ENCODE results near the gene MAP3K20.
A peak's percentile ranks its signal among the peaks of the same experiment; 100 is the strongest.
"Not testable (repeated sequence)": the region's sequence is repeated elsewhere in the genome, so short reads cannot be mapped to it uniquely, and the experiment has no call there.

The MAP3K20 gene

GRCh38 chr2:173075781-173076580 lies at the start of gene MAP3K20:
Gene MAP3K20 (plus strand): TSS chr2:173075846. CDS start chr2:173091032, 15,186 bp downstream.
- peak; percentile 20 for DNase-seq

DNA sequence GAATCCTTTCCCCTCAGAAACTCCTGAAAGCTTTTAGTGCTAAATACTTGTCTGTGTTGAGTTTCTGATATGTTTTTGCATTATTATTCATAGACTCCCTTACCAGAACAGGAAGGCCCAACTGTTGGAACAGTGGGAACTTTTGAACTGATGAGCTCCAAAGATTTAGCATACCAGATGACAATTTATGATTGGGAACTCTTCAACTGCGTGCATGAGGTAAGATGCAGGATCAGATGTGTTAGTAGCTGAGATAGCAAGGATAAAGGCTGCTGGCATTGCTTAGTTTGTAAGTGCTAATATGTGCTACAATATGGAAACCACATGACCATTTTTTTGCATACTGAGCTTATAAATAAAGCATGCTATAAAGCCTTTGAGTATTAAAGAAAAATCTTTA lies 49.2 kb upstream of the MAP3K20 start:
- no peak for DNase-seq

DNA sequence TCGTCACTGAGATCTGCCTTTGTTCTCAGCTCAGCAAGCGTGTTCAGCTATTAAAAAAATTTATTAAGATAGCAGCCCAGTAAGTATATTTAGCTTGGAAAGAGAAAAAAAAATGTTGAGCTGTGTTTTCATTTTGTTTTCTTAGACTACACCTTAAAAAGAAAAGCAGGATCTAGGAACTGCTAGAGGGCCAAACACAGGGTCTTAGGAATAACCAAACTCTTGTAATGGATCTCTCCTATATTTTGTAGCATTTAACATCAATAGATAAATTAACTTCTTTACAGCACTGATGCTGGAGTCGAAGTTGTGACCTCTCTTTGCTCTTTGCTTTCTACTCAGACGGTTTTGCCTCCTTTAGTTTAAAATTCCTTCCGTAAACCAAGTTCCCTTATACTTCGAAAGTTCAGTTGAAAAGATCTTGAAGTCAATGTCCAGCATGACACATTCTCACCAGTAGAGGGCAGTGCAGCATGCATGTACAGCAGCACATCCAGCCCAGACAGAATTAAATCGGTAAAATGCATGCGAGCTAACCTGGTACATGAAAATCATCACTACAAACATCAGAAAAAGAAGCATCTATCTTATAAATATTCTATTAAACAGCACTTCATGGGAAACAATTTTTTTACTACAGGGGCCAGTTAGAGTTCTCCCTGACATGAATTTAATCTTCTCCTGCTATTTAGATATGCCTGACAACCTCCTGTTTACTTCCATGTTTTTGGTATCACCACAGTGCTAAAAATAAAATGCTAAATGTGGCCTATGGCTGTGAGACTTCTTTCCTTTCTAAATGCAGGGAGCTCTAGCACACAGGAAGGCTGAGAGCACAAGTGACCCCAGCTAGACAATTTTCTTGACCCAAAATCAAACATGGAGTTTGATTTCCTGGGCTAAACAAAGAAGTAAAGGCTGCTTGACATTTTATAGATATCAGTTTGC lies 48.2 kb upstream of the MAP3K20 start:
- DNase-seq = peak; percentile 82

- DNase-seq = no peak
These were observed 47.5 kb upstream of the MAP3K20 start for GRCh38 chr2:173028141-173028540.

DNA sequence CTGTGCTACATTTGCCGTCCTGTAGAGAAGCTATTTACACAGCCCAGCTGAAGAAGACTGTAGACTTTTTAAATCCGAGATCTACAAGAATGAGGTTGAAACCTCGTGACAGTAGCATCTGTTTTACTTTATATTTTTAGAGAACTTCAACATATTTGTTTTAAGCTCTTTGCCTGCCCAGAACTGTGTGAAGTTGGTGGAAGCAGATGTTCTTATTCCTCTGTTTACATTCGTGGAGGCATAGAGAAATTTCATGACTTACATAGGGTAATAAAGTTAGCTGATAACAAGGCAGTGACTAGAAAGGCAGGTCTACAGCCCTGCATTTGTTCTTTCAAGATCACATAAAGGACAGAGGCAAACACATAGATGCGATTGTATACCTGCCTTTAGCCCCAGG lies 47.0 kb upstream of the MAP3K20 start:
- no peak for DNase-seq

GRCh38 chr2:173030561-173031490 lies 44.8 kb upstream of the MAP3K20 start:
- no peak for DNase-seq

DNA sequence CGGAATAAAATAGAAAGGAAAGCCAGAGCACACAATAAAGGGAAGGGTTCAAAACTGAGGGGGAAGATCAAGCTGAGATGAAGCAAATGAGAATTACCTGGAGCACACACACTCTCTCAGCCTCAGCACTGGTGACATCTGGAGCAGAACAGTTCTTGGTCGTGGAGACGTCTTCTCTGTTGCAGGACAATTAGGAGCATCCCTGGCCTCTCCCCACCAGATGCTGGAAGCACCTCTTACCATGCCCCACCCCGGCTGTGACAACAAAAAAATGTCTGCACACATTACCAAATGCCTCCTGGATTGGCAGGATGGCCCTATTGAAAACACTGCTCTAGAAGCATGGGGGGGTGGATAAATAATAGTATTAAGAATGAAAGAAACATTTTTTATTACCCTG lies 43.6 kb upstream of the MAP3K20 start:
- no peak for DNase-seq

DNA sequence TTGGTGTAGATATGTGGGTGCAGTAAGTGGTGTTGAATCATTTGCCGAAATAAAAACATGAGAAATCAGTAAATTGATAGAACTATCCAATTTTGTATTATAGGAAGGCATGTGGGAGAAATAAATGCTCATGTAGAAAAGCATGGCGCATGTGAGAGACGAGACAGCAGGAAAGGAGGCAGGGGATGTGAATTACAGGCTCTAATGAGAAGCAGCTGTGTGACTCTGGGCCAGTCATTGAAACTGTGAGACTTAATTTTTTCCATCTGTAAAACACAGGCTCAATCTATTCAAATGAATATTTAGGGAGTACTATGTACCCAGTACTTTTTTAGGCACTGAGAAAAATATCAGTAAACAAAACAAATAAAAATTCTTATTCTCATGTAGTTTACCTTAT lies 42.6 kb upstream of the MAP3K20 start:
- DNase-seq = no peak

DNA sequence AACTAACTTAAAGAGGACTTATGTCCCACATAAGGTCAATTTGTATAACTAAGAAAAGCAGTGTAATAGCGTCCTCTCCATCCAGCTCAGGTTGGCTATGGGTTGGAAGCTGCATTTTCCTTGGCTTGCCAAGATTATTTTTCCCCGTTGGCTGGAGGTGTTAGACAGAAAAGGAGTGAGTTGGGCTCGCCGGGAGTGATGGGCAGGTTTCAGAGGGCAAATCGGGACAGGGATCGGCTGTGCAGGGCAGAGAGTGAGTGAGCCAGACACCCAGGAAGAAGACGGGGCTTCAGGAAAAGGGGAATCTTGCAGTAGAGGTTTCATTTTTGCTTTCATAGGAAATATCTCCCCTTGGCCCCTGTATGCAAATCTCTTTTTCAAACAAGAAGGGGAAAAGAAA lies 41.5 kb upstream of the MAP3K20 start:
- no peak for DNase-seq

GRCh38 chr2:173037245-173038120 lies 38.2 kb upstream of the MAP3K20 start:
- no peak for DNase-seq

DNA sequence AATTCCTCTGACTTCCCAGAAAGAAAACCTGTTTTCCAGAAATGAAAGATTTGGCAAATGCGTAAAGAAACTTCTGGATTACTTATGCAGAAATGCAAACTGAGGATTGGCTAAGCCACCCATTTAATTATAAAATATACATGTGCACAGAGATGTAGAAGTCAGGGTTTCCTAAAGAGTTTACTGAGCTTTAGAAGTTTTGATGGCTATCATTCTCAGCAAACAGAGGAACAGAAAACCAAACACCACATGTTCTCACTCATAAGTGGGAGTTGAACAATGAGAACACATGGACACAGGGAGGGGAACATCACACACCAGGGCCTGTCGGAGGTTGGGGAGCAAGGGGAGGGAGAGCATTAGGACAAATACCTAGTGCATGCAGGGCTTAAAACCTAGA lies 37.4 kb upstream of the MAP3K20 start:
- not testable (repeated sequence) for DNase-seq

DNA sequence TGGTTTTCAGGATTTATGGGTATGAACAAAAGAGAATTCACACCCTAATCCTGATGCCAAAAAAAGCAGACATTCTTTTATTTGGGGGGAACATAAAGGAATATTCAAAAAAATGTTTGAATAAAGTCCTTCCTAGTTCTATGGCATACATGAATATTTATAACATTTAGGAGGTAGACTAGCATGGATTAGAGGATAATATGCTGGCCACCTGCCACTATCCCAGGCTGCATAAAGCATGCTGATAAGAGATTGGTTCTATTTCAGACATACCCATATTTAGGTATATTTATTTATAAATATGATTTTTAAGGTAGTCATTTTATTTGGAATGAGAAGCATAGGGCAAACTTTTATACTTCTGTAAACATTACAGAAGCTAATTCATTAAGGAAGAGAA lies 34.9 kb upstream of the MAP3K20 start:
- DNase-seq = no peak

- DNase-seq = no peak
These were observed 32.2 kb upstream of the MAP3K20 start for GRCh38 chr2:173043476-173043875.

DNA sequence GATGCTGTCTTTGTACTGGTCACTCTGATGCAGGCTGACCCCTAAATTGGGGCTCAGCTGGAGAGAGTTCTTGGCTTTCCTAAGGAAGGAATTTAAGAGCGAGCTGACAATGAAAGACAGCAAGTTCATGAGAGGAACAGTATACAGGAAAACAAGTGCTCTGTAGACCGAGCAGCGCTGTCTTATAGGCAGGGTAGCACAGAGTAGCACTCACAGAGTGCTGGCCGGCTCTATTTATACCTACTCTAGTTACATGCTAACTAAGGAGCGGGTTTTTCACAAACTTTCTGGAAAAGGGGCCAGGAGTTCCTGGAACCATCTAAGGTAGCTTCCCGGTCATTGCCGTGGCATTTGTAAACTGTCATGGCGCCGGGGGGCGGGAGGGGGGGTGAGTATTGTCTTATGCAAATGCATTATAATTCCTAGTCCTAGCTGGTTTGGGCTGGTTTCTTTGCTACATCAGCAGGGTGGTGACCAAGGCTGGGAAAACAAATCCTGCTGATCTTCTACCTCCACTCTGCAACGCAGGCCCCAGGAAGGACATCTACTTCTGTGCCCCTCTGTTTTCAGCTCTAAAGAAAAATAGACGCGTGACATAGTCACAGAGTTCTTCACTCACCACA lies 31.6 kb upstream of the MAP3K20 start:
- no peak for DNase-seq

DNA sequence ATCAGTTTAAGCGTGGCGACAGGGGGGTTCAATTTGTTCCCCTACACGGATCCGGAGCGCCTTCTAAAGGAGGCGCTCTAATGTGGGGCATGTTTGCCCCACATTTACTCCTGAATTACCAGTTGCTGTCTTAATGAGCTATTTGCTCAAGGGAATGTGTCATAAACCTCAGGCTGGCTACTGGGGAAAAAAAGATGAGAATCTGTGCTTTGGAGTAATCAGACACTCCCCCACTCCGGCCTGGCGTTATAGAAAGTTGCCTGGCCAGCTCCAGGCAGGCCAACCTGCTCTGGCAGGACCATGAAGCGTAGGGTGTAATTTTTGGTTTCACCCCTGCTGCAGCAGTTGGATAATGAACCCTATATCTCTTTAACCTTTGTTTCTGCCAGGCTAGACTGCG lies 31.0 kb upstream of the MAP3K20 start:
- no peak for DNase-seq

GRCh38 chr2:173045181-173045580 lies 30.5 kb upstream of the MAP3K20 start:
- DNase-seq = no peak

GRCh38 chr2:173048522-173048896 lies 27.1 kb upstream of the MAP3K20 start:
- no peak for DNase-seq

- DNase-seq = no peak
These were observed 26.6 kb upstream of the MAP3K20 start for GRCh38 chr2:173048897-173049661.

DNA sequence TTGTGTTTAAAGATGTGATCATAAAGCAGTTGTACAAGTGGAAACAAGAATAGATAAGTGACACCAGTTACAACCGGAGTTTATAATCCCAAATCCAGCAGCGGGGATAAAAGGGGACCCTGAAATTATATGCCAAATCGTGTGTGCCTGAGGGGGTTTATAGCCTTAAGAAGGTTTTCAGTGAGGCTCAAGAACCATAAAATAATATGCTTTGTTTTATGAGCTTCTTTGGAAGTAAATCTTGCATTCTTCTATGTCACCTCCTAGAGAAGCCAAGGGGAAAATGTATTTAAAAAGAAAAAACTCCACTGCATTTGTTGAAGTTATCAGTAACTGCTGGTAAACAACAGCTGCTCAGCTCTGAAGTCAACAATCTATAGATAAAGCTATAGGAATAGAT lies 25.8 kb upstream of the MAP3K20 start:
- no peak for DNase-seq

DNA sequence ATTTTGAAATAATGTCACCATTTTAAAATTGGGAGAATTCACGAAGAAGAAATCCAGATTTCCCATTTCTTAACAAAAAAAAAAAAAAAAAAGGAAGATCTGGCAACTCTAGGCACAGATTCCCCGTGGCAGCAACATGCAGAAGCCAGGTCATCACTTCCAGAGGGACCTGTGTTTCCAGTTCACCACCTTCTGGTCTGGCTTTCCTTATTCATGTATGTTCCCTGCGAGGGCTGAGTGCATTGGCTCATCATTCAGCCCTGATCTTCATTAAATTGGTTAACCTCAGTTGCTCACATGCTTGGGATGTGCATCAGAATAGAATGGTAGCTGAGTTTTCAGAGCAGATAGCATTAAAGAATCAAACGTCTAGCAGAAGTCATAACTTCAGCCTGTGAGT lies 25.0 kb upstream of the MAP3K20 start:
- DNase-seq = no peak

Data from RPMI8226 (cell line).